ENCODE results near the gene DENND1A.

Gene DENND1A

DNA sequence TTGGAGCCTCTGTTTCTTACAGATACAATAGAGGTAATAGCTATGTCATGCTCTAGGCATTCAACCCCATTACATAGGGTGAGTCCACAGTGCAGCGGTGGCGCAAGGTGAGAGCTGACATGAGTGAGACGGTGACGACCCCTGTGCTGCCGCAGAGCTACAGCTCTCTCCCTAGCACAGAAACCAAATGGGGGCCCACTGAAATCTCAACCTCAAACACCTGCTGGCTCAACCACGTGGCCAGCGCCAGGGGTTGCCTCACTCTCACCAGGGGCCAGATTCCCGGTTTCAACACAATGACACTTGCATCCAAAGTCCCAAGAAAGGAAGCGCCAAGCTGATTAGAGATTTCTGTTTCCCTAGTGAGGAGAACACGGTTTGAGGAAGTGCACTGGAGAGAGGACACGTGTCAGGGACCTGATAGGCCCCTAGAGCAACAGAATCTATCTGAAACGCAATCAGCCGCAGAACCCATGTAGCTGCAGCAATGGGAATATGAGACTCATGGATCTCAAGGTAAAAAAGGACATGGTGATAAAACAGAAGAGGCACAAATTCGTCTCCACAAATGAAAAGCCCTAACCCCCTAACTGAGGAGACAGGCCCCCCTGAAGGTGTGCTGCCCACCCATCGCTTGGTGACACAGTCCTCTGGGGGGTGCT, 459.7 kb downstream of the DENND1A start:
- no peak for DNase-seq (ENCODE audit: low read depth in 2 of 2)

DNA sequence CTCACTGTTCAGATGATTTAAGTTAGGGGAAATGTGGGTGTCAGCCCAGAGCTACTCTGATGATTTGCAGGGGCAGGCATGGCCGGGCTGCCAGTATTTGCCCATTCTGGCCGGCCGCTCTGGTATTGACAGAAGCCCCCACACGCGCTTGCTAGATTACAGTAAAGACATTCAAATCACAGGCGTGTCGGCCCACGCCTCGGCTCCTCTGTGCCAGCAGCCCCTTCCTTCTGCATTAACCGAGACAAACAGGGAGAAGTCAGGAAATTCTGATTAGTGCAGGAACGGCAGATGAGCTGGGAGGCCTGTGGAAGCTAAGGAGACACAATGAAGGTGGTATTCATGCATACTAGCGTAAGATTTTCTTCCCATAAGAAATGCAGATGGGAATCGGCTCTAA, 460.6 kb downstream of the DENND1A start:
- no peak for DNase-seq (ENCODE audit: low read depth in 2 of 2)

DNA sequence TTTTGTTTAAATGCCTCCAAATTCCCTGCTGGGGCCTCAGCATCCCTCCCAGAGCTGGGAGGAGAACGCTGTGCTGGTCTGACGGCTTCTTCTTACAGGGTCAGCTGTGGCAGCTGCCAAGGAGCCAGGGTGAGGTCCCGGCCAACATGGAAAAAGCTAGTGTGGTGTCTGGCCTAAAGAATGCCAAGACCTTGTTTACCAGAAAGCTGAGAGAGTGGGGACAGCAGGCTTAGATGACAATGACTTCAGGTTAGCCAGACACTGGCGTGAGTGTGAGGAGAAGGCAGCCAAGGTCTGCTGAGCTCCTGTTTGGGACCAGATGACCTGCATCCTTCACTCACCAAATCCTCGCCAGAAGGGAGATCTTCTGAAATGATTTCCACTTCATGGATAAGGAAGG, 461.4 kb downstream of the DENND1A start:
- DNase-seq (ENCODE audit: low read depth in 2 of 2), result no peak

DNA sequence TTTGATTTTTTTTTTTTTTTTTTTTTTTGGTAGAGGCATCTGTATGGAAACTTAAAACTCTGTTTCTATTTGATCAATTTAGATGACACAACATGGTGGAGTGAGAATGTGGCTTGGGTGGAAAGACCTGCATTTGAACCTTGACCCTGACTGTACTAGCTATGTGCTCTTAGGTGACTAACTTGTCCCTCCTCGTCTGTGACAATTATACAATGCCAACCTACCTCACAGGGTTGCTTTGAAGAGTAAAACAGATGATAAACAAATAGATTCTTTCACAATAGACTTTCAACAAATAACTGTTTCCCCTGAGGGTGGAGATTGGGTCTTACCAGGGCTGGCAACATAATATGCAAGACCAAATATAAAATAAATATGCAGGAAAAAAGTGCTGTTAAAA, 464.6 kb downstream of the DENND1A start:
- DNase-seq (ENCODE audit: low read depth in 2 of 2), result no peak

DNA sequence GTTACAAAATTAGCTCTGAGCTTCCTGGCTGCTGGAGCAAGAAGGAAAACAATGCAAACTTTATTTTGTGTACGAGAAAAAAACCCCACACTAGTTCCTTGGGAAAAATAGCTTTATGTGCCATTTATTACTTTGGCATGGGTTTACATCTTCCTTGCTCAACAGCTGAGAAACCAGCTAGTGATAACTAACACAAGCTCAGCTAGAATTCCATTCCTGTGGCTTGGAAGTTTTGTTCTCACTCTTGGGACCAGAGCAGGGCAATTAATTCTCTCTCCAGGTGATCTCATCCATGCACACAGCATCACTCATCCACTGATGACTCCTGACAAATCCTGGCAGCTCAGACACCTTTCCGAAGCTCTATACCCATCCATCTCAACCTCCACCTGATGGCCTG, 469.8 kb downstream of the DENND1A start:
- DNase-seq (ENCODE audit: low read depth in 2 of 2), result no peak

DNA sequence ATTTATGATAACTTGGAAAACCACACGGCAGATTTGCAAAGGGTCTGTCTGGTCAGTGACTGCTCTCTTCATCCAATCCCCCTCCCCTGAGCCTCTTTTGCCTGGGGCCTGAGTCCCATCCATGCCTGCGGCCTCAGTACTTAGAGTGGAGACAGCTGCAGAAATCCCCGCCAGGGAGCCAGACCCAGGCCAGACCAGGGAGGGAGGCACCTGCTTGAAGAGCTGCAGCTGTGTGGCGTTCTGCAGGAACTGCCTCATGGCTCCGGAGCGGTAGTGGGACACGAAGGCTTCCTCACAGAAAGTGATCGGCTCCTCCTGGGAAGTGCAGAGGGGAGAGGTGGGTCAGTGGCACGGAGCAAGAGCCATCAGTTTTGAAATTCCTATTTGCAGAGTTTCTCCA, 472.3 kb downstream of the DENND1A start:
- no peak for DNase-seq (ENCODE audit: low read depth in 2 of 2)

DNA sequence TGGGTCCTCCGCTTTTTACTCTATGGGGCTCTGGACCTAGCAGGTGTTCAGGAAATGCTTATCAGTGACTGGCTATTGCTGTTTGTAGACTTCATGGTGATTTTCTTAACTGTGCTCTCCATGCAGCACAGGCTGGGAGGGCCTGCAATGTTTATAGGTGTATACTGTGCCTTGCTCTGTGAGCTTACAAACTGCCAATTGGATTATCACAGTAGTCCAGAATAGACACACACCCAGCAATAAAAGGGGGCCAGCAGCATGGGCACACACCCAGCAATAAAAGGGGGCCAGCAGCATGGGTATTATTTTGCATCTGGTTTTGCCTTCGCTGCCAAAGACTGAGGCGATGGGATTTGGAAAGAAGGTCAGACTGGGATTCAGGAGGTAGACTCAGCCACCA, 473.9 kb downstream of the DENND1A start:
- no peak for DNase-seq (ENCODE audit: low read depth in 2 of 2)

DNA sequence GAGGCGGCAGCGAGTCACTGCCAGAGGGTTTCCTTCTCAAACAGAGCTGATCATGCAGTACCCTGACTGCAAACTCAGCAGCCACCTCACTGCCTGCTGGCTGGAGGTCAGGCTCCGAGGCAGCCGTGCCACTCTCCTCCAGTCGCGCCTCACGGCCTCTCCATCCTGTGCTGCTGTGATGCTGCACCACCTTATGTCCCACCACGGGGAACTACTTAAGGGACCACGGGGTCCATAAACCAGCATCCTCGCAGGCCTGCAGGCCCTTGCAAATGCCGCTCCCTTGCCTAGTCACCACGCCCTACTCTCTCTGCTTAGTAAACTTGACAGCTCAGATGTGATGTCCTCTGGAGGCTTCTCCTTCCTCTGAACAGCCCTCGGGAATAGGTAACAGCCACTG, 474.7 kb downstream of the DENND1A start:
- no peak for DNase-seq (ENCODE audit: low read depth in 2 of 2)

DNA sequence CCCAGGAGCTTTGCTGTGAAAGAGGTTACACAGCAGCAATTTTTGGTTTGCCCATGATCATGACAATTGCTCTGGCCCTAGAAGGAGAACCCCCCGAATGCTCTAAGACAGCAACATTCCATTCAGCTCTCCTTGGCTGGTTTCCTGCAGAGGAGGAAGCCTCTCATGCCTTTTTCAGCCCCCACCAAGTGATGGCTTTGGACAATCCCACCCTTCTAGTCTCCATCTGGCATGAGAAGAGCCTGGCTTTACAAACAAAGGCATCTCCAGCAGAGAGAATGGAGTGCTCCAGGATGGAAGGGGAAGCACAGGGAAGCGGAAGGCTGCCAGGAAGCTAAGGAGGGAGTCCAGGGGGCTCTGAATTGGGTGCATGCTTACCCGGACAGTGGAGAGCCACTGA, 475.6 kb downstream of the DENND1A start:
- DNase-seq (ENCODE audit: low read depth in 2 of 2), result no peak

DNA sequence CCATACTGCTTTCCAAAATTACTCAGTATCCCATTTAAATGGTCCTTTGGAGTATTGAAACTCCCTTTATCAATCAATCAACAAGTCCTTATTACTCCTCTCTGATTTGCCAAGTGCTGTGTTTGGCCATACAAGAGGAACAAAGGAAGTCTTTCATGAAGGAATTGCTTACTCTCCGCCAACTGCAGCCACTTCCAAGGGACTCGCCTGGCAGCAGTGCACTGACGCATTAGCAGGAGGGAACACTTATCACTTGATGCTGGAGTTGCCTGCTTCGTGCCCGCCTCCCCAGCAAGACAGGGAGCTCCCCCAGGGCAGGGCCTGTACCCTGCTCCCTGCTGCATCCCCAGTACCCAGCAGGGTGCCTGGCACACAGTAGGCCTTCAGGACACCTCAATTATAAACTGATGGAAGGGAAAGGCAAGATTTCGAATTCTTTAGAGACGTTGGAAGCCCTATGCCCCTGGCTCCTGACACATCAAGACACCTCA, 476.1 kb downstream of the DENND1A start:
- DNase-seq (ENCODE audit: low read depth in 2 of 2), result no peak

DNA sequence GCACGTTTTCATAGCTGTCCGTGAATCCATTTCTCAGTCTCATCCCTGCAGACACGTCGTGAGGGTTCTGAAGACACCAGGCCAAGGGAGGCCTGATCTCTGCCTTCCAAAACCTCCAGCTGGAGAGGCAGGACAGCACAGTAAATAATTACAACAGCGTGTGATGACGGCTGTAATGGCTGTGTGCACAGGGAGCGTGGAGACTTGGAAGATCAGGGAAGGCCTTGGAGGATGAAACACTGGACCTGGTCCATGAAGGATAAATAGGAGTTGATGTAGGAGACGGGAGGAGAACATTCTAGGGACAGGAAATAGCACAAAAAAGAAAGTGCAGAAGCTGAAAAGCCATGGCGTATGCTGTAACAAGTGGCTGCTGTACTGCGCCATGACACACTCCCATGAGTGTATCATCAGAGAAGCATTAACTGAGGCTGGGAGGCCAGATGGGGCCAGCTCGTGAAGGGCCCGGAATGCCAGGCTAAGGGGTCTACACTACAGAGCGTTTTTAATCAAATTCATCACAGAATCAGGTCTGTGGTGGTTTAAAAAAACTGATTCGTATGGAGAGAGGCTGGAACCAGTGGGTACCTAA, 476.8 kb downstream of the DENND1A start:
- no peak for DNase-seq (ENCODE audit: low read depth in 2 of 2)

DNA sequence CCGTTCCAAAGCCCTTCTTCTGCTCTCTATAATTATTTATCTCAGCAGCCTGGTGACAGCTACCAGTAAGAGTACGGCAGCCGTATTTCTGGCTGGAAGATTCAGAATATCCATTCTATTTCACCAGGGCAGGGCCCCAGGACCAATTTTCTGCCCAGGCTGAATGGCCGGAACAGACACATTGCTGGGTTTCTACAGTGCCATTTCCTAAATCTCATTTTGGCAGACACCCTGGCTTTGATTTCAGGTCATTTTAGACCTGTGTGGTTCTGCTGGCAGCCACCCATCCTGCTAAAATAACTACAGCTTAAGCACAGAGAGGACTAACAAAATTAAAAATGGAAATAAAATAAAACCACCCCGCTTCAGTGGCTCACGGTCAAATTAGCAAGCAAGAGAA, 478.9 kb downstream of the DENND1A start:
- no peak for DNase-seq (ENCODE audit: low read depth in 2 of 2)

DNA sequence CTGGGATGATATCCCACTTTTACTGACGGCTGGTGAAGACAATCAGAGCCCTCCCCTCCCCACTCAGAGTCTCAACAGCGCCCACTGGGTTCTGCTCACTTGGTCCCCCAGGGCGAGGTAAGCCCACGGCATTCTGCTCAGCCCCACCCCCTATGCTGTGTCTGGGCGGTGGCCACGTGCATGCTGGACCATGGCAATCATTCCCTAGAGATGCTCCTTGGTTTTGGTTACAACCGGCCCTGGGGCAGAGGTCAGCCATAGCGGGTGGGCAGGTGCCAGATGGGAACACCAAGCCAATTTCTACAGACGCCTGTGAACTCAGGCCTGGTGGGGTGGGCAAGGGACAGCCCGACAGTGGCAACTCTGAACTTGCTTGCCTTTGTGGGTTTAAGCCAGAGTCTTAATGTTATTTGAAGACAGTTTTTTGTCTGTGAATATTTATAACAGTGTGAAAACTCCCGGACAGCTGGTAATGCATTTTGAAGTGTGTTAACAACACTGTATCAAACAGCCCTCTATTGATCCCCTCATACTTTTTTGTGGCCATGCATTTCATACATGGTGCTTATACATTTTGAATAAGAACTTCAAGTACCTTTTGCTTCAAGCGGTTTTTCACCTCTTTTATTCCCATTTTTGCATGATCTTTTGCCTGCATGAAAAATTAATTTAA, 479.7 kb downstream of the DENND1A start:
- DNase-seq (ENCODE audit: low read depth in 2 of 2), result no peak

DNA sequence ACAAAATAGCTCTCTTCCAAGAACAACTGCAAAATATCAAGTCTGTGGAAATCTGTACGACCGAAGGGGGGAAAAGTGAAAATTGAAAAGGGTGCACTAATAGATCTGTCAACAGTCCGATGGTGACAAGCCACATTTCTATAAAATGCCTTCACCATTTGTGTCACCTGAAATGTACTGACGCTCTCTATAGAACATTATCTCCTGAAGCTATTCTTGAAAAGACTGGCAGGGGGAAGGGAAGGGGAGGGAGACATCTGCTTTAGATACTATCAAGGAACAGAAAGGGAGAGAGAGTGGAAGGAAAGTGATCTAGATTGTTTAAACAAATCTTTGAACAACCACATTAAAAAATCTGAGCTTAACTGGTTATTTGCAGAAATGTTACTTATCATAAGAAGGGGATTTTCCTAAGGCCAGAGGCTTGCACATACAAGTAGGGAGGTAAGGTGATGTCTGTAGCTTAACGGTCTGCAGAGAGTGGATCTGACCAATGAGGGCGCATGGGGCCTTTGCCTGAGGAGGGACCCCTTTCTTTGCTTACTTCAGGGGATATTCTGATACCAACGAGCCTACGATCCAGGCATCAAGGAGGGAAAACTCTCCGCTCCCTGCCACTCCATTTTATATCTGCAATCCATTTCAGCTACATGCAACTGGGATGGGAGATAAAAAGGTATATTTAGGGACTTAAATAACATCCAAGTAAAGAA, 481.8 kb downstream of the DENND1A start:
- DNase-seq (ENCODE audit: low read depth in 2 of 2), result no peak

DNA sequence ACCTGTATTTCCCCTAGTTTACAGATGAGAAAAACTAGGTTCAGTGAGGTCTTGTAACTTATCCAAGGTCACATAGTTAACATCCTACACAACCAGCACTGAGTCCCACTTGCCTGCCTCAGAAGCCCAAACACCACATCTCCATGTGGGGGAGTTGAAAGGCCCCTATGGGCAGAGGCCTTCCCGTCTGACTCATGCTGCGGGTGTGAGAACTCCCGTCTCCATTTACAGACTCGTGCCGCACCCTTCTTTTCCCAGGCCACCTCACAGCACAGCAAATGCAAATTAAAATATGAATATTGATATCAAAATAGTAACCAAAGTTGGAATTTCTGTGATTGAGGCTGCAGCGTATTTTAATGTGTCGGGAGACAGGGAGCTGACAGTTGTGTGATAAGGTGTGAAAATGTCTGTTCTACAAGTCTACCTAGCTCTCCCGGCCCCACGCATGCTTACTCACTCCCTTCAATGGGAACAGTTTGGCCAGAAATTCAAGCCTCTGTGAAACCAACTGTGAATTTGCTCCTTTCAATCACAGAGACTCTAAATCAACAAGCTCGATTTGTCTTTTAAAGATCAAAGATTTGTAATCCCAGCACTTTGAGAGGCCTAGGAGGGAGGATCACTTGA, 483.8 kb downstream of the DENND1A start:
- no peak for DNase-seq (ENCODE audit: low read depth in 2 of 2)

DNA sequence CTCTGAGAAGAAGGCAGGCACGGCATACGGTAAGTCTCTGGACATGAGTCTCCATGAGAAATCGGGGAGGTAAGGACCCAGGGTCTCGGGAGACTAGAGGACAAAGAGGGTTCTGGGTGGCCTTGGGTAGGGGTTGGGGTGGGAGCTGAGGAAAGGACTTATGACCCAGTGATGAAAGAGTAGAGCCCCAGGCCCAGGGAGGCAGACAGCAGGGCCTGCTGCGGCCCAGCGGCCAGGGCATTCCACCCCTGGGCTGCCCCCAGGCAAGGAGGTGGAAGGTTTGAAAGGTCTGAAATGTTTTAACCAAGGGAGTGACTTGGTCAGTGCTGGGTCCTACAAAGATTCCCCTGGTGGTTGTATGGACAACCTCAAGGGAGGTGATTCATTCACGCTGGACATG, 484.8 kb downstream of the DENND1A start:
- DNase-seq (ENCODE audit: low read depth in 2 of 2), result no peak

DNA sequence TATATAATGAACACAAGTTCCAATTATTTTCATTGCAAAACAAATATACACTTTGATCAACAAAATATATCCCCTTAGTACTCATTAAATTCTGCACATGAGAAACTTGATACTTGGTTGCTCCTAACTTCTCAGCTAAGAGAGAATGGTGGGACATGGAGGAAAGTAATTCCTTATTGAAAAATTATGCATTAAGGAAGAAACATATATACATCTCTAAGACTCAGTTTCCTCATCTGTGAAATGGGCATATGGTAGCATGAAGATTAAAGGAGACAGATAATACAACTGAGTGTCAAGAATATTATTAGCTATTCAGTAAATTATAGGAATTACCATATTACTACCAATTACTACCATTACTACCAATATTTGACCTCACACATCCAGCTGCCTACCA, 488.2 kb downstream of the DENND1A start:
- no peak for DNase-seq (ENCODE audit: low read depth in 2 of 2)

DNA sequence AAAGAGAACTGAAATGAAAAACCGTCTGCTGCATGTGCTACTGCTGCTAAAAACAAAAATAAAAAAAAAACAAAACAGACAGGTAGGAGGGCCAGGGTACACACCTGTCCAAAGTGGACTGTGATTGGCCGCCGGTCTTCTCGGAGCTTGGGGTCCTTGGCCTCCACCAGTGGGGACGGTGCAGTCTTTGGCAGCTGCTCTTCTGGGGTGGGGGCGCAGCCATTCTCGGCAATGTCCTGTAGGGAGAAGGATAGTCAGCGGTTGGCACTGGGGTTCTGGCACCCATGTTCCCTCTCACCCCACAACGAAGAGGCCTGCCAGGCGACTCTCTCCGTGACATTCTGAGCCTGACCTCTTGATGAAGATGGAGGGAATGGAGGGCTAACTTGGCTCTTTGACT, 489.7 kb downstream of the DENND1A start:
- no peak for DNase-seq (ENCODE audit: low read depth in 2 of 2)

DNA sequence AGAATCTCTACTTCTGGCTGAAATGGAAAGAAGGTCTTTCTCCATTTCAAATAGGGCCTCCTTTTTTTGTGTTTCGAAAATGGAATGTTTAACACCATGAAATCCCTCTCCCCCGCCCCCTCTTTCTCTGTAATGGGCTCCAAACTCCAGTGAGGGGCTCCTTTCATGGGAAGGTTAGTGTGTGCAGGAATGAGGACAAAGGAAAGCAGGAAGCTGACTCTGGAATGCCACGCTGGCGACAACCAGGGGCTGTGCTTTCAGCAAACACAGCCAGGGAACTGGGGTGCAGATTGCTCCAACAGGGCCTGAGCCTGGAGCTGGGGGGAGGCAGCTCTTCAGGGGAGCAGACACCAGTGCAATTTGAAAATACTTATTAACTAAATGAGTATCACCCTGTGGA, 491.1 kb downstream of the DENND1A start:
- no peak for DNase-seq (ENCODE audit: low read depth in 2 of 2)

DNA sequence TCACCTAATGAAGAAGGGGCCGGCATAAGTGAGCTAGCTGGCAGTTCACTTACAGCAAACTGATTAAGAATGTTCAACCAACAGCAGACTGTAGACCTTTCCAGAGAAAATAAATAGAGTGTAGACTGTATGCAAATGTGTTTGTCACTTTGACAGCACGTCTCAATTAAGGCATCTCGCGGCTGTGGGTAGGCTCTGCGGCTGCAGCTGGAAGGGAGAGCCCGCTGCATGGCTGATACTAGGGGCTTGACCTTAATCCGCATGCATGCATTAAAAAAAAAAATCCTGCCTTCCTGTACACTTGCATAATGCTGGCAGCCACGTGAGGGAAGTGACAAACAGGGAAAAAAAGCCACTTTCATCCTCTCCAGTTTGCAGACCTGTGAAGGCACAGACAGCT, 491.6 kb downstream of the DENND1A start:
- DNase-seq (ENCODE audit: low read depth in 2 of 2), result no peak

DNA sequence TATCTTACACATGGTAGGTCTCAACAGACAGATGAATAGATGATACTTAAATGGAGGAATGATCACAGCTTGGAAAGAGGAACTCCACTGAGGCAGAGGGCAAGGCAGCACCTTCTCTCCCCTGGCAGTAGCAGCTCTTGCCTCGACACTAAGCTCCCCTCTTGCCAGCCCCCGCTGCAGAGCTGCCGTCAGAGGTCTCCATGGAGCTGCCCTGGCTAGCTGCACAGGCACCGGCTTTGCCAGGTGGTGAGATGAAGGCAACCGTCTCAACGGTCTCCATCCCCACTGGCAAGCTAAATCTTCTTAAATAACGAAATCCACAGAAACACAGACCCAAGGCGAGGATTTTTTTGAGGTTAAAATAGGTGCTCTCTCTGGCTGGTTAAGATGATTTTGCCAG, 492.7 kb downstream of the DENND1A start:
- DNase-seq (ENCODE audit: low read depth in 2 of 2), result no peak

DNA sequence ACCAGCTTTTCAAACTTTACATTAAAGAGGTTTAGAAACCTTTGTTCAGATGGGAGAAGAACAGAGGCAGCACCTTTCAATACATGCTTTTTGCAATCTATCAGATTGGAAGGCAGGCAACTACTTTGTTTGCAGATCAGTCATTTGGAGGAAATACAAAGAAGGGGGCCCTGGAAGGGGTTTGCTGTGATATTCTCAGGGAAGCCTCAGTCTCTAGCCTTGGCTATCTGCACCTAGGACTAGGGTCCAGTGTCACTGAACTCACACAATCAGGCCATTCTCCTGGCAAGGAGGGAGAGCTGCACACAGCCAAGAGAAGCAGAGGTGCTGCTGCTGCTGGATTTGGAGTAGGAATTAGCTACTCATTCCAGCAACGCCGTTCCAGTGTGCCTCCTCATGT, 494.5 kb downstream of the DENND1A start:
- no peak for DNase-seq (ENCODE audit: low read depth in 2 of 2)

All from activated CD8-positive, alpha-beta memory T cell treated with anti-CD3 and anti-CD28 coated beads for 4 hours (primary cell).